ENCODE data around the gene MYO15A. TPM values are rescaled to one million over a fixed set of nuclear protein-coding genes. Genes with fewer than 3 reads are reported as not detected.

Gene MYO15A
- total and polyA plus RNA-seq, 2 experiments from 2014 or later, result 1.0 to 2.2 TPM

DNA sequence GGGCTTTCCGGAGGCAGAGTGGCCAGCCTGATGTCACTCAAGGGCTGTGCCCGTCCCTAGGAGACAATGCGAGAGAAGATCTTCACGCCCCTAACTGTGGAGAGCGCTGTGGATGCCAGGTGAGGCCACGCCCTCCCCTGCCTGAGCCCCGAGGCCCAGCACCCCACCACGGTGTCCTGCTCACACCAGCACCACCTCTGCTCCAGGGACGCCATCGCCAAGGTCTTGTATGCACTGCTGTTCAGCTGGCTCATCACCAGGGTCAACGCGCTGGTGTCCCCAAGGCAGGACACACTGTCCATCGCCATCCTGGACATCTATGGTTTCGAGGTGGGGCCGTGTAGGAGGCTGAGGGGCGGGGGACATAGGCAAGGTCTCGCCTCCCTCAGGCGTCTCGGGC lies 27.8 kb downstream of the MYO15A start:
- Histone ChIP-seq H3K4me2 (no peak overlapping the region), H3K4me3 (no peak overlapping the region), H3K79me2 (replicated peaks; ENCODE audit: insufficient read depth) (no peaks in the 10 kb centered on the region), H3K27me3 (ENCODE audit: insufficient read depth) (no peaks in the 10 kb centered on the region), H2AFZ (no peak overlapping the region), H3K4me1 (ENCODE audit: insufficient read depth) (no peaks in the 10 kb centered on the region), H3K9me2 (ENCODE audit: insufficient read depth) (no peaks in the 10 kb centered on the region), H3K27ac (ENCODE audit: low read depth) (no peak overlapping the region), H4K20me1 (replicated peaks; ENCODE audit: insufficient read depth) (no peaks in the 10 kb centered on the region), H3K36me3 (ENCODE audit: insufficient read depth) (no peaks in the 10 kb centered on the region), H3F3A (replicated peaks; ENCODE audit: low read depth) (no peaks in the 10 kb centered on the region)
- Mint-ChIP-seq H3K4me1 (peaks cover 9% of the 10 kb centered on the region), H3K27me3 (ENCODE audit: insufficient read depth, low read depth, poor library complexity) (peaks cover 9% of the 10 kb centered on the region), H3K36me3 (ENCODE audit: low read depth) (no peaks in the 10 kb centered on the region), H3K27ac (no peak overlapping the region), H3K4me3 (no peak overlapping the region), H3K9me3 (no peaks in the 10 kb centered on the region)
- DNase-seq (ENCODE audit: low spot score), result no peak
- ATAC-seq, result no peak
- TF ChIP-seq, protein P1, sequence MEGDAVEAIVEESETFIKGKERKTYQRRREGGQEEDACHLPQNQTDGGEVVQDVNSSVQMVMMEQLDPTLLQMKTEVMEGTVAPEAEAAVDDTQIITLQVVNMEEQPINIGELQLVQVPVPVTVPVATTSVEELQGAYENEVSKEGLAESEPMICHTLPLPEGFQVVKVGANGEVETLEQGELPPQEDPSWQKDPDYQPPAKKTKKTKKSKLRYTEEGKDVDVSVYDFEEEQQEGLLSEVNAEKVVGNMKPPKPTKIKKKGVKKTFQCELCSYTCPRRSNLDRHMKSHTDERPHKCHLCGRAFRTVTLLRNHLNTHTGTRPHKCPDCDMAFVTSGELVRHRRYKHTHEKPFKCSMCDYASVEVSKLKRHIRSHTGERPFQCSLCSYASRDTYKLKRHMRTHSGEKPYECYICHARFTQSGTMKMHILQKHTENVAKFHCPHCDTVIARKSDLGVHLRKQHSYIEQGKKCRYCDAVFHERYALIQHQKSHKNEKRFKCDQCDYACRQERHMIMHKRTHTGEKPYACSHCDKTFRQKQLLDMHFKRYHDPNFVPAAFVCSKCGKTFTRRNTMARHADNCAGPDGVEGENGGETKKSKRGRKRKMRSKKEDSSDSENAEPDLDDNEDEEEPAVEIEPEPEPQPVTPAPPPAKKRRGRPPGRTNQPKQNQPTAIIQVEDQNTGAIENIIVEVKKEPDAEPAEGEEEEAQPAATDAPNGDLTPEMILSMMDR (conservative IDR thresholded peaks at IDR 0.05; ENCODE audit: low read depth in 2 of 2), result no peak
- TF ChIP-seq, protein P2, sequence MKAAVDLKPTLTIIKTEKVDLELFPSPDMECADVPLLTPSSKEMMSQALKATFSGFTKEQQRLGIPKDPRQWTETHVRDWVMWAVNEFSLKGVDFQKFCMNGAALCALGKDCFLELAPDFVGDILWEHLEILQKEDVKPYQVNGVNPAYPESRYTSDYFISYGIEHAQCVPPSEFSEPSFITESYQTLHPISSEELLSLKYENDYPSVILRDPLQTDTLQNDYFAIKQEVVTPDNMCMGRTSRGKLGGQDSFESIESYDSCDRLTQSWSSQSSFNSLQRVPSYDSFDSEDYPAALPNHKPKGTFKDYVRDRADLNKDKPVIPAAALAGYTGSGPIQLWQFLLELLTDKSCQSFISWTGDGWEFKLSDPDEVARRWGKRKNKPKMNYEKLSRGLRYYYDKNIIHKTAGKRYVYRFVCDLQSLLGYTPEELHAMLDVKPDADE (IDR thresholded peaks at IDR 0.05), result no peak
- TF ChIP-seq, protein P3, sequence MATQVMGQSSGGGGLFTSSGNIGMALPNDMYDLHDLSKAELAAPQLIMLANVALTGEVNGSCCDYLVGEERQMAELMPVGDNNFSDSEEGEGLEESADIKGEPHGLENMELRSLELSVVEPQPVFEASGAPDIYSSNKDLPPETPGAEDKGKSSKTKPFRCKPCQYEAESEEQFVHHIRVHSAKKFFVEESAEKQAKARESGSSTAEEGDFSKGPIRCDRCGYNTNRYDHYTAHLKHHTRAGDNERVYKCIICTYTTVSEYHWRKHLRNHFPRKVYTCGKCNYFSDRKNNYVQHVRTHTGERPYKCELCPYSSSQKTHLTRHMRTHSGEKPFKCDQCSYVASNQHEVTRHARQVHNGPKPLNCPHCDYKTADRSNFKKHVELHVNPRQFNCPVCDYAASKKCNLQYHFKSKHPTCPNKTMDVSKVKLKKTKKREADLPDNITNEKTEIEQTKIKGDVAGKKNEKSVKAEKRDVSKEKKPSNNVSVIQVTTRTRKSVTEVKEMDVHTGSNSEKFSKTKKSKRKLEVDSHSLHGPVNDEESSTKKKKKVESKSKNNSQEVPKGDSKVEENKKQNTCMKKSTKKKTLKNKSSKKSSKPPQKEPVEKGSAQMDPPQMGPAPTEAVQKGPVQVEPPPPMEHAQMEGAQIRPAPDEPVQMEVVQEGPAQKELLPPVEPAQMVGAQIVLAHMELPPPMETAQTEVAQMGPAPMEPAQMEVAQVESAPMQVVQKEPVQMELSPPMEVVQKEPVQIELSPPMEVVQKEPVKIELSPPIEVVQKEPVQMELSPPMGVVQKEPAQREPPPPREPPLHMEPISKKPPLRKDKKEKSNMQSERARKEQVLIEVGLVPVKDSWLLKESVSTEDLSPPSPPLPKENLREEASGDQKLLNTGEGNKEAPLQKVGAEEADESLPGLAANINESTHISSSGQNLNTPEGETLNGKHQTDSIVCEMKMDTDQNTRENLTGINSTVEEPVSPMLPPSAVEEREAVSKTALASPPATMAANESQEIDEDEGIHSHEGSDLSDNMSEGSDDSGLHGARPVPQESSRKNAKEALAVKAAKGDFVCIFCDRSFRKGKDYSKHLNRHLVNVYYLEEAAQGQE (IDR thresholded peaks at IDR 0.05; ENCODE audit: unreplicated experiment), result no peak
- TF ChIP-seq ZNF114 (CRISPR knock-in tag; IDR thresholded peaks at IDR 0.05) (no peak), NANOG (IDR thresholded peaks at IDR 0.05; ENCODE audit: borderline replicate concordance) (no peak), EZH2phosphoT487 (IDR thresholded peaks at IDR 0.05; ENCODE audit: unreplicated experiment) (no peak), POLR2AphosphoS5 (IDR thresholded peaks at IDR 0.05; ENCODE audit: low read depth) (no peak), CREB1 (CRISPR knock-in tag; IDR thresholded peaks at IDR 0.05; ENCODE audit: low read depth) (no peak), STAT1 (IDR thresholded peaks at IDR 0.05; ENCODE audit: unreplicated experiment) (no peak), EZH2 (IDR thresholded peaks at IDR 0.05; ENCODE audit: low read depth, unreplicated experiment) (no peak), JUNB (IDR thresholded peaks at IDR 0.05; ENCODE audit: unreplicated experiment) (no peak), ZNF331 (CRISPR knock-in tag; IDR thresholded peaks at IDR 0.05; ENCODE audit: low read depth) (no peak)
- TF ChIP-seq, protein P4, sequence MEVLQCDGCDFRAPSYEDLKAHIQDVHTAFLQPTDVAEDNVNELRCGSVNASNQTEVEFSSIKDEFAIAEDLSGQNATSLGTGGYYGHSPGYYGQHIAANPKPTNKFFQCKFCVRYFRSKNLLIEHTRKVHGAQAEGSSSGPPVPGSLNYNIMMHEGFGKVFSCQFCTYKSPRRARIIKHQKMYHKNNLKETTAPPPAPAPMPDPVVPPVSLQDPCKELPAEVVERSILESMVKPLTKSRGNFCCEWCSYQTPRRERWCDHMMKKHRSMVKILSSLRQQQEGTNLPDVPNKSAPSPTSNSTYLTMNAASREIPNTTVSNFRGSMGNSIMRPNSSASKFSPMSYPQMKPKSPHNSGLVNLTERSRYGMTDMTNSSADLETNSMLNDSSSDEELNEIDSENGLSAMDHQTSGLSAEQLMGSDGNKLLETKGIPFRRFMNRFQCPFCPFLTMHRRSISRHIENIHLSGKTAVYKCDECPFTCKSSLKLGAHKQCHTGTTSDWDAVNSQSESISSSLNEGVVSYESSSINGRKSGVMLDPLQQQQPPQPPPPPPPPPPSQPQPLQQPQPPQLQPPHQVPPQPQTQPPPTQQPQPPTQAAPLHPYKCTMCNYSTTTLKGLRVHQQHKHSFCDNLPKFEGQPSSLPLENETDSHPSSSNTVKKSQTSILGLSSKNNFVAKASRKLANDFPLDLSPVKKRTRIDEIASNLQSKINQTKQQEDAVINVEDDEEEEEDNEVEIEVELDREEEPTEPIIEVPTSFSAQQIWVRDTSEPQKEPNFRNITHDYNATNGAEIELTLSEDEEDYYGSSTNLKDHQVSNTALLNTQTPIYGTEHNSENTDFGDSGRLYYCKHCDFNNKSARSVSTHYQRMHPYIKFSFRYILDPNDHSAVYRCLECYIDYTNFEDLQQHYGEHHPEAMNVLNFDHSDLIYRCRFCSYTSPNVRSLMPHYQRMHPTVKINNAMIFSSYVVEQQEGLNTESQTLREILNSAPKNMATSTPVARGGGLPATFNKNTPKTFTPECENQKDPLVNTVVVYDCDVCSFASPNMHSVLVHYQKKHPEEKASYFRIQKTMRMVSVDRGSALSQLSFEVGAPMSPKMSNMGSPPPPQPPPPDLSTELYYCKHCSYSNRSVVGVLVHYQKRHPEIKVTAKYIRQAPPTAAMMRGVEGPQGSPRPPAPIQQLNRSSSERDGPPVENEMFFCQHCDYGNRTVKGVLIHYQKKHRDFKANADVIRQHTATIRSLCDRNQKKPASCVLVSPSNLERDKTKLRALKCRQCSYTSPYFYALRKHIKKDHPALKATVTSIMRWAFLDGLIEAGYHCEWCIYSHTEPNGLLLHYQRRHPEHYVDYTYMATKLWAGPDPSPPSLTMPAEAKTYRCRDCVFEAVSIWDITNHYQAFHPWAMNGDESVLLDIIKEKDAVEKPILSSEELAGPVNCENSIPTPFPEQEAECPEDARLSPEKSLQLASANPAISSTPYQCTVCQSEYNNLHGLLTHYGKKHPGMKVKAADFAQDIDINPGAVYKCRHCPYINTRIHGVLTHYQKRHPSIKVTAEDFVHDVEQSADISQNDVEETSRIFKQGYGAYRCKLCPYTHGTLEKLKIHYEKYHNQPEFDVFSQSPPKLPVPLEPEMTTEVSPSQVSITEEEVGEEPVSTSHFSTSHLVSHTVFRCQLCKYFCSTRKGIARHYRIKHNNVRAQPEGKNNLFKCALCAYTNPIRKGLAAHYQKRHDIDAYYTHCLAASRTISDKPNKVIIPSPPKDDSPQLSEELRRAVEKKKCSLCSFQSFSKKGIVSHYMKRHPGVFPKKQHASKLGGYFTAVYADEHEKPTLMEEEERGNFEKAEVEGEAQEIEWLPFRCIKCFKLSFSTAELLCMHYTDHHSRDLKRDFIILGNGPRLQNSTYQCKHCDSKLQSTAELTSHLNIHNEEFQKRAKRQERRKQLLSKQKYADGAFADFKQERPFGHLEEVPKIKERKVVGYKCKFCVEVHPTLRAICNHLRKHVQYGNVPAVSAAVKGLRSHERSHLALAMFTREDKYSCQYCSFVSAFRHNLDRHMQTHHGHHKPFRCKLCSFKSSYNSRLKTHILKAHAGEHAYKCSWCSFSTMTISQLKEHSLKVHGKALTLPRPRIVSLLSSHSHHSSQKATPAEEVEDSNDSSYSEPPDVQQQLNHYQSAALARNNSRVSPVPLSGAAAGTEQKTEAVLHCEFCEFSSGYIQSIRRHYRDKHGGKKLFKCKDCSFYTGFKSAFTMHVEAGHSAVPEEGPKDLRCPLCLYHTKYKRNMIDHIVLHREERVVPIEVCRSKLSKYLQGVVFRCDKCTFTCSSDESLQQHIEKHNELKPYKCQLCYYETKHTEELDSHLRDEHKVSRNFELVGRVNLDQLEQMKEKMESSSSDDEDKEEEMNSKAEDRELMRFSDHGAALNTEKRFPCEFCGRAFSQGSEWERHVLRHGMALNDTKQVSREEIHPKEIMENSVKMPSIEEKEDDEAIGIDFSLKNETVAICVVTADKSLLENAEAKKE (CRISPR knock-in tag; IDR thresholded peaks at IDR 0.05), result no peak

Data from GM23338 (cell line).